ENCODE measurements around the gene PLXDC2.

The PLXDC2 gene

DNA sequence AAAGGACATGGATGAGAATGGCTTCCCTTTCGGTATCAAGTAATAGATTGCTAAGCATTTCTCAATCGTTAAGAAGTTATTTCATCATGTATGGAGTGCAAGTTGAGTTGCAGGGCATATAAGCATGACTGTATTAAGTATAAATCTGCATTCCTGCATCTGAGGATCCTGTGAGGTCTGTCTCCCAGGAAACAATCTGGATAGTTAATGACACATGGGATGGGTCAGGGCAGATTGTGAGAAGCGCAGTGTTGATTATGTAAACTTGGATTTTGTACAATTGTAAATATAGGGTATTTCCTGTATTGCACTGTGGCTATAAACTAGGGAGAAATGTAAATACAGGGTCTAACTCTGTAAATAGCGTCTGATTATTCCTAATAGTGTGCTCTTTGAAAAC is 102.6 kb downstream of the PLXDC2 start:
- Histone ChIP-seq H4K20me1 (ENCODE audit: insufficient read depth, low read length) (no peaks in the 10 kb centered on the region), H3K9me3 (ENCODE audit: insufficient read depth, low read length, severe bottlenecking) (no peaks in the 10 kb centered on the region), H3K27ac (ENCODE audit: low read length) (no peak overlapping the region), H3K9ac (ENCODE audit: low read depth, low read length) (no peak overlapping the region), H3K4me2 (ENCODE audit: insufficient read depth, low read length) (no peak overlapping the region), H3K4me3 (ENCODE audit: low read depth in 1 of 2, low read length in 2 of 2) (no peak overlapping the region), H3K27me3 (ENCODE audit: insufficient read depth, low read length, poor library complexity) (no peaks in the 10 kb centered on the region), H3K36me3 (ENCODE audit: insufficient read depth, low read length) (no peaks in the 10 kb centered on the region), H2AFZ (ENCODE audit: low read depth, low read length) (no peak overlapping the region), H3K79me2 (ENCODE audit: insufficient read depth, low read length) (no peaks in the 10 kb centered on the region), H3K4me1 (ENCODE audit: insufficient read depth, low read length) (no peaks in the 10 kb centered on the region)
- TF ChIP-seq, protein P1, sequence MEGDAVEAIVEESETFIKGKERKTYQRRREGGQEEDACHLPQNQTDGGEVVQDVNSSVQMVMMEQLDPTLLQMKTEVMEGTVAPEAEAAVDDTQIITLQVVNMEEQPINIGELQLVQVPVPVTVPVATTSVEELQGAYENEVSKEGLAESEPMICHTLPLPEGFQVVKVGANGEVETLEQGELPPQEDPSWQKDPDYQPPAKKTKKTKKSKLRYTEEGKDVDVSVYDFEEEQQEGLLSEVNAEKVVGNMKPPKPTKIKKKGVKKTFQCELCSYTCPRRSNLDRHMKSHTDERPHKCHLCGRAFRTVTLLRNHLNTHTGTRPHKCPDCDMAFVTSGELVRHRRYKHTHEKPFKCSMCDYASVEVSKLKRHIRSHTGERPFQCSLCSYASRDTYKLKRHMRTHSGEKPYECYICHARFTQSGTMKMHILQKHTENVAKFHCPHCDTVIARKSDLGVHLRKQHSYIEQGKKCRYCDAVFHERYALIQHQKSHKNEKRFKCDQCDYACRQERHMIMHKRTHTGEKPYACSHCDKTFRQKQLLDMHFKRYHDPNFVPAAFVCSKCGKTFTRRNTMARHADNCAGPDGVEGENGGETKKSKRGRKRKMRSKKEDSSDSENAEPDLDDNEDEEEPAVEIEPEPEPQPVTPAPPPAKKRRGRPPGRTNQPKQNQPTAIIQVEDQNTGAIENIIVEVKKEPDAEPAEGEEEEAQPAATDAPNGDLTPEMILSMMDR (IDR thresholded peaks at IDR 0.05; ENCODE audit: borderline replicate concordance, extremely low read depth, low read length, poor library complexity, severe bottlenecking) = no peak
- no peak for TF ChIP-seq EZH2 (IDR thresholded peaks at IDR 0.05; ENCODE audit: borderline replicate concordance, low read depth, low read length, severe bottlenecking)
- no peak for DNase-seq
- no peak for ATAC-seq (ENCODE audit: insufficient read depth, low read depth)

DNA sequence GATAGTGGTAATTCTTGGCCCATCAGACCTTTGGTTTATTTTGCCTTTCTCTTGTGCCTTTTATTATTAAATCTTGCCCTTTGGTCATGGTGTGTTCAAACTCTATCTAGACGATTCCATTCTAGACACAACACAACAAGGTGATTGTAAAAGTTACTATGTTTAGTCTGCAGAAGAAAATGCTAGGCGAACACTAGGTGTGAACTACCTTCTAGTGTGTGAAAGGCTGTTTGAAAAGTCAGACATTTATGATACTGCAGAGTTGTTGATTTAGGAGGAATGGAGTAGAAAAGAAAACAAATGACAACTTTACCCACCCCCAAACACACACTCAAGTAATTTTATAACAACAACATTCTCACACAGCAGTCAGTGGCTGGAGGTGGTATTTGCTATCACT is 103.4 kb downstream of the PLXDC2 start:
- H3K27me3 ChIP-seq (ENCODE audit: insufficient read depth, low read length, poor library complexity) = no peaks in the 10 kb centered on the region
- no peak overlapping the region for H3K4me2 ChIP-seq (ENCODE audit: insufficient read depth, low read length)
- ATAC-seq (ENCODE audit: insufficient read depth, low read depth) (no peak), DNase-seq (no peak)
- no peak overlapping the region for H3K27ac ChIP-seq (ENCODE audit: low read length)
- TF ChIP-seq EZH2 (IDR thresholded peaks at IDR 0.05; ENCODE audit: borderline replicate concordance, low read depth, low read length, severe bottlenecking) = no peak
- TF ChIP-seq, protein P1 (IDR thresholded peaks at IDR 0.05; ENCODE audit: borderline replicate concordance, extremely low read depth, low read length, poor library complexity, severe bottlenecking) = no peak
- H3K4me1 ChIP-seq (ENCODE audit: insufficient read depth, low read length) = no peaks in the 10 kb centered on the region
- H3K36me3 ChIP-seq (ENCODE audit: insufficient read depth, low read length) = no peaks in the 10 kb centered on the region
- H3K9ac ChIP-seq (ENCODE audit: low read depth, low read length) = no peak overlapping the region
- no peak overlapping the region for H2AFZ ChIP-seq (ENCODE audit: low read depth, low read length)
- H3K79me2 ChIP-seq (ENCODE audit: insufficient read depth, low read length) = no peaks in the 10 kb centered on the region
- H4K20me1 ChIP-seq (ENCODE audit: insufficient read depth, low read length) = no peaks in the 10 kb centered on the region
- H3K9me3 ChIP-seq (ENCODE audit: insufficient read depth, low read length, severe bottlenecking) = no peaks in the 10 kb centered on the region
- no peak overlapping the region for H3K4me3 ChIP-seq (ENCODE audit: low read depth in 1 of 2, low read length in 2 of 2)

DNA sequence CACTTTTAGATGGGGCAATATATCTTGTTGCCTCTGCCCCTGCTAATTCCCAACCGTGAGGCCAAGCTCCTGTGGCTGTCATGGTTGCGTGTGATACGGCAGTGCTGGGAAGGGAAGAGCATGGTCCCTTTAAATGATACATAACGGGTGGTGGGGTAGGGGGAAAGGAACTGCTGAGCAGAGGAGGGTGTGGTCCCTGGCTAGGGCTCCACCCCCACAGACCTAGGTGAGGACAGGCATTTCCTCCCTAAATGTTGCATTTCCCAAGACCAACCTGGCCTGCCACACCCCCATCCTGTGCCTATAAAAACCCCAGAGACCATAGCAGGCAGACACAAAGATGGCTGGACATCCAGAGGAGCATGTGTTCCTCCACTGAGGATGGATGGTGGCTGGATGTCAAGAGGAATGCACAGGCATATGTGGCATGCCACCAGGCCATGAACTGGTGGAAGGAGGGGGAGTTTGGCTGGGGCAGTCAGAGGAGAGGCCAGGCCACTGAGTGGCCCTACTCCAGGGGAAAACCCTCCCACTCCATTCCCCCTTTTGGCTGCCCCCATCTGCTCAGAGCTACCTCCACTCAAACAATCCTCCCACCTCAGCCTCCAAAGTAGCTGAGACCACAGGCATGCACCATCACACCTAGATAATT is 104.0 kb downstream of the PLXDC2 start:
- H3K36me3 ChIP-seq (ENCODE audit: insufficient read depth, low read length) = no peaks in the 10 kb centered on the region
- no peak overlapping the region for H3K4me3 ChIP-seq (ENCODE audit: low read depth in 1 of 2, low read length in 2 of 2)
- no peak overlapping the region for H3K4me2 ChIP-seq (ENCODE audit: insufficient read depth, low read length)
- no peaks in the 10 kb centered on the region for H3K79me2 ChIP-seq (ENCODE audit: insufficient read depth, low read length)
- no peaks in the 10 kb centered on the region for H3K27me3 ChIP-seq (ENCODE audit: insufficient read depth, low read length, poor library complexity)
- H4K20me1 ChIP-seq (ENCODE audit: insufficient read depth, low read length) = no peaks in the 10 kb centered on the region
- no peak for DNase-seq
- no peak overlapping the region for H2AFZ ChIP-seq (ENCODE audit: low read depth, low read length)
- no peak overlapping the region for H3K9ac ChIP-seq (ENCODE audit: low read depth, low read length)
- H3K27ac ChIP-seq (ENCODE audit: low read length) = no peak overlapping the region
- H3K4me1 ChIP-seq (ENCODE audit: insufficient read depth, low read length) = no peaks in the 10 kb centered on the region
- no peak for ATAC-seq (ENCODE audit: insufficient read depth, low read depth)
- H3K9me3 ChIP-seq (ENCODE audit: insufficient read depth, low read length, severe bottlenecking) = no peaks in the 10 kb centered on the region
- TF ChIP-seq EZH2 (IDR thresholded peaks at IDR 0.05; ENCODE audit: borderline replicate concordance, low read depth, low read length, severe bottlenecking) = no peak
- TF ChIP-seq, protein P1 (IDR thresholded peaks at IDR 0.05; ENCODE audit: borderline replicate concordance, extremely low read depth, low read length, poor library complexity, severe bottlenecking) = no peak

Measured in DND-41 (cell line).